ENCODE data around the gene KDM2A.
"Not testable (repeated sequence)": the region's sequence is repeated elsewhere in the genome, so short reads cannot be mapped to it uniquely, and the experiment has no call there.

The KDM2A gene

GRCh38 chr11:67194096-67194495, 75.0 kb downstream of the KDM2A start:
- no peak overlapping the region for H3K4me3 Mint-ChIP-seq
- no peaks in the 10 kb centered on the region for H3K9me3 Mint-ChIP-seq
- no peaks in the 10 kb centered on the region for H3K27me3 Mint-ChIP-seq
- peaks cover 16% of the 10 kb centered on the region for H3K4me1 Mint-ChIP-seq
- peaks cover 23% of the 10 kb centered on the region for H3K36me3 Mint-ChIP-seq (ENCODE audit: insufficient read depth)
- ATAC-seq (replicated peaks; ENCODE audit: extremely low read depth, poor library complexity, severe bottlenecking) = no peak
- no peak for DNase-seq (ENCODE audit: low spot score in 2 of 2)
- no peak overlapping the region for H3K27ac Mint-ChIP-seq (ENCODE audit: low read depth)

GRCh38 chr11:67195971-67196456, 77.0 kb downstream of the KDM2A start:
- Mint-ChIP-seq H3K4me1 (peaks cover 10% of the 10 kb centered on the region), H3K36me3 (ENCODE audit: insufficient read depth) (peaks cover 31% of the 10 kb centered on the region), H3K27me3 (no peaks in the 10 kb centered on the region), H3K4me3 (no peak overlapping the region), H3K27ac (ENCODE audit: low read depth) (peak overlapping the region; percentile 32), H3K9me3 (no peaks in the 10 kb centered on the region)
- ATAC-seq (replicated peaks; ENCODE audit: extremely low read depth, poor library complexity, severe bottlenecking) = no peak
- DNase-seq (ENCODE audit: low spot score in 2 of 2) = no peak

- Mint-ChIP-seq H3K9me3 (no peaks in the 10 kb centered on the region), H3K4me1 (peaks cover 10% of the 10 kb centered on the region), H3K27me3 (no peaks in the 10 kb centered on the region), H3K36me3 (ENCODE audit: insufficient read depth) (peaks cover 31% of the 10 kb centered on the region), H3K27ac (ENCODE audit: low read depth) (no peak overlapping the region), H3K4me3 (no peak overlapping the region)
- DNase-seq (ENCODE audit: low spot score in 2 of 2) (no peak), ATAC-seq (replicated peaks; ENCODE audit: extremely low read depth, poor library complexity, severe bottlenecking) (no peak)
These were observed 78.5 kb downstream of the KDM2A start for GRCh38 chr11:67197606-67198005.

GRCh38 chr11:67198781-67199180, 79.7 kb downstream of the KDM2A start:
- not testable (repeated sequence) for H3K4me1 Mint-ChIP-seq; H3K4me3 Mint-ChIP-seq; ATAC-seq (replicated peaks; ENCODE audit: extremely low read depth, poor library complexity, severe bottlenecking); H3K27me3 Mint-ChIP-seq; H3K27ac Mint-ChIP-seq (ENCODE audit: low read depth); H3K9me3 Mint-ChIP-seq; DNase-seq (ENCODE audit: low spot score in 2 of 2)
- peaks cover 26% of the 10 kb centered on the region for H3K36me3 Mint-ChIP-seq (ENCODE audit: insufficient read depth)

- Mint-ChIP-seq H3K9me3 (no peaks in the 10 kb centered on the region), H3K36me3 (ENCODE audit: insufficient read depth) (peaks cover 24% of the 10 kb centered on the region), H3K27ac (ENCODE audit: low read depth) (no peak overlapping the region), H3K4me1 (peaks cover 10% of the 10 kb centered on the region), H3K4me3 (no peak overlapping the region), H3K27me3 (no peaks in the 10 kb centered on the region)
- no peak for DNase-seq (ENCODE audit: low spot score in 2 of 2)
- no peak for ATAC-seq (replicated peaks; ENCODE audit: extremely low read depth, poor library complexity, severe bottlenecking)
These were observed 80.7 kb downstream of the KDM2A start for GRCh38 chr11:67199751-67200150.

GRCh38 chr11:67202028-67202427, 83.0 kb downstream of the KDM2A start:
- no peak overlapping the region for H3K4me3 Mint-ChIP-seq
- no peaks in the 10 kb centered on the region for H3K27me3 Mint-ChIP-seq
- DNase-seq (ENCODE audit: low spot score in 2 of 2) = no peak
- no peak overlapping the region for H3K27ac Mint-ChIP-seq (ENCODE audit: low read depth)
- no peak for ATAC-seq (replicated peaks; ENCODE audit: extremely low read depth, poor library complexity, severe bottlenecking)
- no peaks in the 10 kb centered on the region for H3K4me1 Mint-ChIP-seq
- H3K9me3 Mint-ChIP-seq = no peaks in the 10 kb centered on the region
- H3K36me3 Mint-ChIP-seq (ENCODE audit: insufficient read depth) = peaks cover 26% of the 10 kb centered on the region

GRCh38 chr11:67204822-67205221, 85.8 kb downstream of the KDM2A start:
- H3K27me3 Mint-ChIP-seq = no peaks in the 10 kb centered on the region
- H3K4me3 Mint-ChIP-seq = no peak overlapping the region
- no peak for ATAC-seq (replicated peaks; ENCODE audit: extremely low read depth, poor library complexity, severe bottlenecking)
- H3K36me3 Mint-ChIP-seq (ENCODE audit: insufficient read depth) = peaks cover 39% of the 10 kb centered on the region
- H3K27ac Mint-ChIP-seq (ENCODE audit: low read depth) = no peak overlapping the region
- no peaks in the 10 kb centered on the region for H3K4me1 Mint-ChIP-seq
- DNase-seq (ENCODE audit: low spot score in 2 of 2) = no peak
- no peaks in the 10 kb centered on the region for H3K9me3 Mint-ChIP-seq

- Mint-ChIP-seq H3K4me1 (peaks cover 11% of the 10 kb centered on the region), H3K36me3 (ENCODE audit: insufficient read depth) (peaks cover 55% of the 10 kb centered on the region)
- not testable (repeated sequence) for H3K4me3 Mint-ChIP-seq; H3K27me3 Mint-ChIP-seq; H3K27ac Mint-ChIP-seq (ENCODE audit: low read depth); DNase-seq (ENCODE audit: low spot score in 2 of 2); H3K9me3 Mint-ChIP-seq; ATAC-seq (replicated peaks; ENCODE audit: extremely low read depth, poor library complexity, severe bottlenecking)
These were observed 90.2 kb downstream of the KDM2A start for GRCh38 chr11:67209222-67209621.

- Mint-ChIP-seq H3K4me1 (peaks cover 11% of the 10 kb centered on the region), H3K9me3 (no peaks in the 10 kb centered on the region), H3K4me3 (no peak overlapping the region), H3K27me3 (no peaks in the 10 kb centered on the region), H3K36me3 (ENCODE audit: insufficient read depth) (peaks cover 72% of the 10 kb centered on the region), H3K27ac (ENCODE audit: low read depth) (peak overlapping the region; percentile 13)
- ATAC-seq (replicated peaks; ENCODE audit: extremely low read depth, poor library complexity, severe bottlenecking) = no peak
- DNase-seq (ENCODE audit: low spot score in 2 of 2) = no peak
These were observed 92.8 kb downstream of the KDM2A start for GRCh38 chr11:67211656-67212436.

- Mint-ChIP-seq H3K4me3 (no peak overlapping the region), H3K4me1 (peaks cover 11% of the 10 kb centered on the region), H3K27ac (ENCODE audit: low read depth) (no peak overlapping the region), H3K9me3 (no peaks in the 10 kb centered on the region), H3K36me3 (ENCODE audit: insufficient read depth) (peaks cover 73% of the 10 kb centered on the region), H3K27me3 (no peaks in the 10 kb centered on the region)
- ATAC-seq (replicated peaks; ENCODE audit: extremely low read depth, poor library complexity, severe bottlenecking) (no peak), DNase-seq (ENCODE audit: low spot score in 2 of 2) (no peak)
These were observed 94.1 kb downstream of the KDM2A start for GRCh38 chr11:67213178-67213621.

GRCh38 chr11:67227726-67228125, 108.7 kb downstream of the KDM2A start:
- ATAC-seq (replicated peaks; ENCODE audit: extremely low read depth, poor library complexity, severe bottlenecking) (no peak), DNase-seq (ENCODE audit: low spot score in 2 of 2) (no peak)
- Mint-ChIP-seq H3K9me3 (no peaks in the 10 kb centered on the region), H3K4me3 (no peak overlapping the region), H3K4me1 (no peaks in the 10 kb centered on the region), H3K36me3 (ENCODE audit: insufficient read depth) (peaks cover 56% of the 10 kb centered on the region), H3K27ac (ENCODE audit: low read depth) (no peak overlapping the region), H3K27me3 (no peaks in the 10 kb centered on the region)

GRCh38 chr11:67230406-67230805, 111.3 kb downstream of the KDM2A start:
- ATAC-seq (replicated peaks; ENCODE audit: extremely low read depth, poor library complexity, severe bottlenecking) = no peak
- Mint-ChIP-seq H3K4me1 (peaks cover 12% of the 10 kb centered on the region), H3K4me3 (no peak overlapping the region), H3K36me3 (ENCODE audit: insufficient read depth) (peaks cover 53% of the 10 kb centered on the region), H3K27me3 (no peaks in the 10 kb centered on the region), H3K27ac (ENCODE audit: low read depth) (no peak overlapping the region), H3K9me3 (no peaks in the 10 kb centered on the region)
- DNase-seq (ENCODE audit: low spot score in 2 of 2) = no peak

- H3K4me3 Mint-ChIP-seq = no peak overlapping the region
- H3K27ac Mint-ChIP-seq (ENCODE audit: low read depth) = no peak overlapping the region
- peaks cover 12% of the 10 kb centered on the region for H3K4me1 Mint-ChIP-seq
- no peak for ATAC-seq (replicated peaks; ENCODE audit: extremely low read depth, poor library complexity, severe bottlenecking)
- no peak for DNase-seq (ENCODE audit: low spot score in 2 of 2)
- H3K36me3 Mint-ChIP-seq (ENCODE audit: insufficient read depth) = peaks cover 52% of the 10 kb centered on the region
- H3K27me3 Mint-ChIP-seq = no peaks in the 10 kb centered on the region
- H3K9me3 Mint-ChIP-seq = no peaks in the 10 kb centered on the region
These were observed 111.8 kb downstream of the KDM2A start for GRCh38 chr11:67230886-67231285.

Measured in central memory CD8-positive, alpha-beta T cell (primary cell).